ENCODE data around the gene C20orf144. TPM values are rescaled to one million over a fixed set of nuclear protein-coding genes. Genes with fewer than 3 reads are reported as not detected.

The C20orf144 gene
- total RNA-seq: 0.05 TPM in 1 of 2 replicates, not detected in the other

GRCh38 chr20:33662172-33662571 lies at the start of gene C20orf144:
Gene C20orf144, plus strand, starts transcription at chr20:33662327. Its CDS starts 19 bp downstream, at chr20:33662346.

GRCh38 chr20:33666293-33667244 lies 4.4 kb downstream of the C20orf144 start, which contains the start of gene ACTL10:
Gene ACTL10, plus strand, starts transcription at chr20:33666943. Its CDS starts 555 bp downstream, at chr20:33667498.

GRCh38 chr20:33674294-33675135 lies 12.4 kb downstream of the C20orf144 start, which contains the start of gene NECAB3:
Gene NECAB3, minus strand, starts transcription at chr20:33674428. Its CDS starts 76 bp downstream, at chr20:33674352.

GRCh38 chr20:33686100-33686983 lies 24.2 kb downstream of the C20orf144 start, which contains the start of gene E2F1:
Gene E2F1, minus strand, starts transcription at chr20:33686385. Its CDS starts 121 bp downstream, at chr20:33686264.

Other genes starting within 250 kb of the C20orf144 start
- gene SNTA1, start 218.6 kb upstream of the C20orf144 start, total RNA-seq: 7.6 and 8.5 TPM in 2 replicates
- 4.4 and 4.5 TPM in 2 replicates for gene CBFA2T2, start 172.2 kb upstream of the C20orf144 start, total RNA-seq
- 1.6 and 1.8 TPM in 2 replicates for gene ACTL10, start 4.6 kb downstream of the C20orf144 start, total RNA-seq
- 1.7 and 3.5 TPM in 2 replicates for gene NECAB3, start 12.1 kb downstream of the C20orf144 start, total RNA-seq
- gene E2F1, start 24.1 kb downstream of the C20orf144 start, total RNA-seq: 11.2 and 11.7 TPM in 2 replicates
- gene PXMP4, start 58.0 kb downstream of the C20orf144 start, total RNA-seq: 4.3 and 9.2 TPM in 2 replicates
- gene ZNF341, start 69.7 kb downstream of the C20orf144 start, total RNA-seq: 1.6 and 2.4 TPM in 2 replicates
- 64.1 and 68.0 TPM in 2 replicates for gene CHMP4B, start 149.0 kb downstream of the C20orf144 start, total RNA-seq

Data from mammary microvascular endothelial cell (primary cell).